ENCODE measurements around the gene DENND1A.
"Not testable (repeated sequence)": the region's sequence is repeated elsewhere in the genome, so short reads cannot be mapped to it uniquely, and the experiment has no call there.

The DENND1A gene

GRCh38 chr9:123431581-123431980 is 498.3 kb downstream of the DENND1A start:
- DNase-seq (ENCODE audit: low read depth, low spot score), result no peak

GRCh38 chr9:123428450-123428849 is 501.5 kb downstream of the DENND1A start:
- not testable (repeated sequence) for DNase-seq (ENCODE audit: low read depth, low spot score)

GRCh38 chr9:123426406-123426805 is 503.5 kb downstream of the DENND1A start:
- no peak for DNase-seq (ENCODE audit: low read depth, low spot score)

- no peak for DNase-seq (ENCODE audit: low read depth, low spot score)
Measured at GRCh38 chr9:123425836-123426365, 504.0 kb downstream of the DENND1A start.

- DNase-seq (ENCODE audit: low read depth, low spot score), result no peak
Measured at GRCh38 chr9:123425261-123425821, 504.6 kb downstream of the DENND1A start.

GRCh38 chr9:123424552-123425225 is 505.2 kb downstream of the DENND1A start:
- DNase-seq (ENCODE audit: low read depth, low spot score), result no peak

- no peak for DNase-seq (ENCODE audit: low read depth, low spot score)
Measured at GRCh38 chr9:123424131-123424530, 505.8 kb downstream of the DENND1A start.

- no peak for DNase-seq (ENCODE audit: low read depth, low spot score)
Measured at GRCh38 chr9:123423311-123423640, 506.6 kb downstream of the DENND1A start.

GRCh38 chr9:123422635-123423310 is 507.2 kb downstream of the DENND1A start:
- no peak for DNase-seq (ENCODE audit: low read depth, low spot score)

- DNase-seq (ENCODE audit: low read depth, low spot score), result no peak
Measured at GRCh38 chr9:123421801-123422455, 508.0 kb downstream of the DENND1A start.

- DNase-seq (ENCODE audit: low read depth, low spot score), result no peak
Measured at GRCh38 chr9:123421186-123421585, 508.7 kb downstream of the DENND1A start.

- no peak for DNase-seq (ENCODE audit: low read depth, low spot score)
Measured at GRCh38 chr9:123420592-123421111, 509.3 kb downstream of the DENND1A start.

- DNase-seq (ENCODE audit: low read depth, low spot score), result no peak
Measured at GRCh38 chr9:123419721-123420591, 510.0 kb downstream of the DENND1A start.

- no peak for DNase-seq (ENCODE audit: low read depth, low spot score)
Measured at GRCh38 chr9:123419091-123419490, 510.8 kb downstream of the DENND1A start.

GRCh38 chr9:123418506-123418905 is 511.4 kb downstream of the DENND1A start:
- DNase-seq (ENCODE audit: low read depth, low spot score), result no peak

GRCh38 chr9:123418052-123418430 is 511.9 kb downstream of the DENND1A start:
- DNase-seq (ENCODE audit: low read depth, low spot score), result no peak

GRCh38 chr9:123417289-123418051 is 512.5 kb downstream of the DENND1A start:
- no peak for DNase-seq (ENCODE audit: low read depth, low spot score)

- no peak for DNase-seq (ENCODE audit: low read depth, low spot score)
Measured at GRCh38 chr9:123416176-123416575, 513.8 kb downstream of the DENND1A start.

GRCh38 chr9:123414936-123415930 is 514.7 kb downstream of the DENND1A start:
- no peak for DNase-seq (ENCODE audit: low read depth, low spot score)
